Subcutaneous adipose tissue (tissue), 4 donors: ENCODE results near the gene RAB4A. TPM values are rescaled to one million over a fixed set of nuclear protein-coding genes. Genes with fewer than 3 reads are reported as not detected.

Experiments used
- total RNA-seq, 4 donors: library from RNA; depleted of rRNA; stranded (reverse); fragments of >200 nt; gene quantifications; one replicate each; pipeline ENCODE4 v1.1.0, GENCODE V29; 2016
- TF ChIP-seq, protein P1 (sequence below): fragments of 450-650 bp; IDR thresholded peaks from one replicate; pipeline ENCODE4 v1.5.1; 2016; ENCODE audit warnings: low read depth, mild to moderate bottlenecking, control low read depth, antibody characterized with exemption, moderate library complexity

The RAB4A gene
- total RNA-seq, 4 donors from 2014 or later = 26.0 to 46.2 (median 37.5) TPM

GRCh38 chr1:229272164-229273158, 1.6 kb downstream of the RAB4A start:
- TF ChIP-seq, protein P1, sequence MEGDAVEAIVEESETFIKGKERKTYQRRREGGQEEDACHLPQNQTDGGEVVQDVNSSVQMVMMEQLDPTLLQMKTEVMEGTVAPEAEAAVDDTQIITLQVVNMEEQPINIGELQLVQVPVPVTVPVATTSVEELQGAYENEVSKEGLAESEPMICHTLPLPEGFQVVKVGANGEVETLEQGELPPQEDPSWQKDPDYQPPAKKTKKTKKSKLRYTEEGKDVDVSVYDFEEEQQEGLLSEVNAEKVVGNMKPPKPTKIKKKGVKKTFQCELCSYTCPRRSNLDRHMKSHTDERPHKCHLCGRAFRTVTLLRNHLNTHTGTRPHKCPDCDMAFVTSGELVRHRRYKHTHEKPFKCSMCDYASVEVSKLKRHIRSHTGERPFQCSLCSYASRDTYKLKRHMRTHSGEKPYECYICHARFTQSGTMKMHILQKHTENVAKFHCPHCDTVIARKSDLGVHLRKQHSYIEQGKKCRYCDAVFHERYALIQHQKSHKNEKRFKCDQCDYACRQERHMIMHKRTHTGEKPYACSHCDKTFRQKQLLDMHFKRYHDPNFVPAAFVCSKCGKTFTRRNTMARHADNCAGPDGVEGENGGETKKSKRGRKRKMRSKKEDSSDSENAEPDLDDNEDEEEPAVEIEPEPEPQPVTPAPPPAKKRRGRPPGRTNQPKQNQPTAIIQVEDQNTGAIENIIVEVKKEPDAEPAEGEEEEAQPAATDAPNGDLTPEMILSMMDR = no peak

DNA sequence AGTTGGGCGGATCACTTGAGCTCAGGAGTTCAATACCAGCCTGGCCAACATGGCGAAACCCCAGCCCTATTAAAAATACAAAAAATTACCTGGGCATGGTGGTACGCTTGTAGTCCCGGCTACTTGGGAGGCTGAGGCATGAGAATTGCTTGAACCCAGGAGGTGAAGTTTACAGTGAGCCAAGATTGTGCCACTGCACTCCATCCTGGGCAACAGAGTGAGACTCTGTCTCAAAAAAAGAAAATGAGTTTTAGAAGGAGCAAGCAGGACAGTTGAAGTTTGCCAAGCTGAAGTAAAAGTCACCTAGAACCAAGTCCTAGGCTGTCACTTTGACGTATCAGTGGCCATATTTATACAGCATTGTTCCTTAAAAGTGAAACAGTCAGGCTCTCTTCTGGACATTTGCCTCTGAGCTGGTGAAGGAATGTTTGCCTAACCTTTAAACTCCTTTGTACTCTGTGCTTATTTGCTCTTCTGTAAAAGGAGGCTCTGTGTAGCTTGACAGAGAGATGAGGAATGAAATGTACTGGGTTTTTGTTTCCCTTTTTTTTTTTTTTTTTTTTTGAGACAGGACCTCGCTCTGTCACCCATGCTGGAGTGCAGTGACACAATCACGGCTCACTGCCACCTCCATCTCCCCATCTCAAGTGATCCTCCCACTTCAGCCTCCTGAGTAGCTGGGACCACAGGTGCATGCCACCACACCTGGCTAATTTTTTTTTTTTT, 2.8 kb downstream of the RAB4A start:
- TF ChIP-seq, protein P1 = no peak

DNA sequence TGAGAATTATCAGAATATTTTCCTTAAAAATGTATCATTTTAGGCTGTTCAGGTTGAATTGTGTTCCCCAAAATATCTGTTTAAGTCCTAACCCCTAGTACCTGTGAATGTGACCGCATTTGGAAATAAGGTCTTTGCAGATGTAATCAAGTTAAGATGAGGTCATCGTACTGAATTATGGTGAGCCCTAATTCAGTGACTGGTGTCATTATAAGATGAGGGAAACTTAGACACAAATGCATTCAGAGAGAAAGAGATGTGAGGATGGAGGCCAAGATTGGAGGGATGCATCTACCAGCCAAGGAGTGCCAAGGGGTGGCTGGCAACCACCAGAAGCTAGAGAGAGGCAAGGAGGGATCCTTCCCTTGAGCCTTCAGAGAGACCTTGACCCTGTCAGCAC, 4.1 kb downstream of the RAB4A start:
- TF ChIP-seq, protein P1 = no peak

GRCh38 chr1:229278120-229278741, 7.3 kb downstream of the RAB4A start:
- TF ChIP-seq, protein P1 = no peak

GRCh38 chr1:229279242-229279641, 8.3 kb downstream of the RAB4A start:
- TF ChIP-seq, protein P1 = no peak

DNA sequence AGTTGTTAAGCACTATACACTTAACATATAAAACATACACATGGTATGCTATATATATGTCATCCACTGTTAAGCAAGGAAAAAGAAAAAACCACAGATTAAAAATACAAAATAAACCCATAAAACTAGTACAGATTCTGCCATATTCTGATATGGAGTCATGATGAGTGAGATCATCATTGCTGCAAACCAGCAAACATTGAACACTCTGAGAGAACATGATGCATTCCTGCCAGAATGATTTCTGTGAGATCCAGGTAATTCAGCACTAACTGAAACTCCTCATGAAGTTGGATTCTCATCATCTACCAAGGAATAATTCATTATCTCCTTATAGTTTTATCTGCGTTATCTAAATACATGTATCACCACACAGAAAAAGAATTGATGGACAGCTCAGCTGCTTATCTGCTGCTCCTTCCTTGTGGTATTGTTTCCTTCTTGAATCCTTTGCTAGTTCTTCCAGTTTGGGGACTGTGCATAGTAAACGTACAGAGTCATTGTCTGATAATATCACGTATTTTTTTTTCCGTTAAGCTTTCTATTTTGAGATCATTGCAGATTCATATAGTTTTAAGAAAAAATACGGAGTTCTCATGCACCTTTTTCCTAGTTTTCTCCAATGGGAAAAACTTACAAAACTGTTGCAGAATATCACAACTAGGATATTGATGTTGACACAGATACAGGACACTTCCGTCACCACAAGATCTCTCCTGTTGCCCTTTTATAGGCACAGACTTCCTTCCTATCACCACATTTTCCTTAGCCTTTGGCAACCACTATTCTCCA, 9.3 kb downstream of the RAB4A start:
- TF ChIP-seq, protein P1 = no peak
